GM21526 (cell line): ENCODE results near the gene PDK4.

Experiments
- ATAC-seq: cut with Tn5 transposase; IDR thresholded peaks from one replicate; pipeline ENCODE4 v1.9.1; 2021; ENCODE audit warnings: moderate library complexity; ENCODE audit not compliant: unreplicated experiment, low FRiP score

Gene PDK4

DNA sequence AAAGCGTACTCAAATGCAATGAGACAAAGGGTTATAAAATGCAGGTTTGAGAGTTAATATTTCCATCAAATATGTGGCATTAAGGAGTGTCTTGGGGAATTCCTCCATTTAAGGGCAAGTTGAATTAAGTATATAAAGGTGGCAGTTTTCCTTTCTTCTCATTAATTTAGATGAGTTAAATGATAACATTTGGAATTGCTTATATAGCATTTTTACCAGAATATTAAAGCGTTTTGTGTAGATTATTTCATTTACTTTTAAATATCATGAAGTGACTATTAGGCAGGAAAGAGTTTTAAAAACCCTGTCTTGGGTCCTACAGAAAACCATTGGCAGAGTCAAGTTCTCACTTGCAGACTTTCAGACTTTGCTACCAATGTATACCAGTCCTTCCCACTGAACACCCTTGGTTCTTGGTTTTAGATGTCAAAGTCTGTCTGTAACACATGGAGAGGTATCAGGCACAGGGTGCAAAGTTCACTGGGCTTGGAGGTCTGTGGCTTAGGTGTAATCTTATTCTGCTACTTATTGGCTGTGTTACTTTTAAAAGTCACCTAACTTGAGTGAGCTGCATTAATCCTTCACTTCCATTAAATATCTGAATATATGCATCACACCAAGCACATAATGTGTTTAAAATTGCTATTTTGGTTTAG, 59.5 kb downstream of the PDK4 start:
- ATAC-seq, result no peak

DNA sequence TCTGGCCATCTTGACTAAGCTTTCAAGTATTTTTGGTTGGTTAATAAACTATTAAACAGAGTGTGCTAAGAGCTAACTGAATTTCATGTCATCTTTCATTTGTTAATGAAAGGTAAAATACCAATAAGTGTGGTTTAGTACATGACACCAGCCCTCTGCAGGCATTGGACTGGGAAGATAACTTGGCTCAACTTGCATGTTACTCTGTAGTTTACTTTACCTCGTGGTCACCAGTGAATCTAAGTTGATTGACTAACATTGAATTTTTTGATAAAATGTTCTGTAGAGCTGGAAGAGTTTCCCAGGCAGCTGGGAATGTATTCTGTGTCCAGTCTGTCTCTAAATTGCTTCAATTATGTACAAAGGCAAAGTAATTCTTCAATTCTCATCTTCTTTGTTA, 60.7 kb downstream of the PDK4 start:
- ATAC-seq, result no peak

DNA sequence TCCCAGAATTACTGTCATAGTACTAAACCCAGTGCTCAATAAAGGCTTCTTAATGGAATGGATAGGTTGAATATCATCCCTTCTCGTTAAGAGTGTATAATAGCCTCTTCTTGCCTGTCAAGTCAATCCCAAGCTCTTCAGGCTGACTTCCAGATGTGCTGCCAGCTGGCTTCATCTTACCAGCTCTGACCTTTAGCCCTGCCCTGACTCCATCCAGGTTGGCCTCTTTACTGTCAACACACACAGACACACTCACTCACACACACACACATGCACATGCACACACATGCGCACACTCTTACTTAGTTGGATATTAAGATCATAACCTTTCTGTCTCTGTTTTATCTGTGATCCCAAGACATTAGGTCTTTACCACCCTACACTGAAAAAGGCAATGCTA, 61.5 kb downstream of the PDK4 start:
- no peak for ATAC-seq
